BE2C (cell line): ENCODE measurements around the gene VPS51.

Experiments
- DNase-seq: peaks from one replicate; pipeline ENCODE4 v3.0.0-alpha.2; 2020
- H3K27me3 ChIP-seq: fragments of 250-450 bp; sonication (Bioruptor Pico); 2 replicates; pipeline ENCODE4 v1.5.1; 2020; ENCODE audit warnings: mild to moderate bottlenecking
- H3K36me3 ChIP-seq: fragments of 250-450 bp; sonication (Bioruptor Pico); 2 replicates; pipeline ENCODE4 v1.5.1; 2020; ENCODE audit warnings: mild to moderate bottlenecking
- H3K4me1 ChIP-seq: fragments of 250-450 bp; sonication (Bioruptor Pico); 2 replicates; pipeline ENCODE4 v1.5.1; 2020
- H3K4me3 ChIP-seq: 2 replicates; pipeline ENCODE4 v1.5.1; 2011; ENCODE audit warnings: low read depth, low read length
- H3K9me3 ChIP-seq: fragments of 250-450 bp; sonication (Bioruptor Pico); 2 replicates; pipeline ENCODE4 v1.5.1; 2020
- CTCF ChIP-seq: IDR thresholded peaks from 2 replicates; pipeline ENCODE4 v1.5.1; 2012; ENCODE audit warnings: mild to moderate bottlenecking, low read depth, low read length

The VPS51 gene

GRCh38 chr11:65056999-65057398, 39.0 kb upstream of the VPS51 start:
- no peak overlapping the region for H3K4me3 ChIP-seq
- H3K27me3 ChIP-seq = no peaks in the 10 kb centered on the region
- H3K9me3 ChIP-seq = no peaks in the 10 kb centered on the region
- no peak for TF ChIP-seq CTCF
- DNase-seq = no peak
- no peaks in the 10 kb centered on the region for H3K4me1 ChIP-seq
- no peaks in the 10 kb centered on the region for H3K36me3 ChIP-seq

- Histone ChIP-seq H3K36me3 (no peaks in the 10 kb centered on the region), H3K27me3 (no peaks in the 10 kb centered on the region), H3K4me1 (no peaks in the 10 kb centered on the region), H3K9me3 (no peaks in the 10 kb centered on the region), H3K4me3 (no peak overlapping the region)
- DNase-seq = no peak
- TF ChIP-seq CTCF = no peak
Measured at GRCh38 chr11:65057526-65057925, 38.5 kb upstream of the VPS51 start.

- no peaks in the 10 kb centered on the region for H3K36me3 ChIP-seq
- H3K27me3 ChIP-seq = no peaks in the 10 kb centered on the region
- DNase-seq = no peak
- TF ChIP-seq CTCF = no peak
- no peaks in the 10 kb centered on the region for H3K9me3 ChIP-seq
- H3K4me3 ChIP-seq = no peak overlapping the region
- no peaks in the 10 kb centered on the region for H3K4me1 ChIP-seq
Measured at GRCh38 chr11:65058012-65058411, 38.0 kb upstream of the VPS51 start.

- Histone ChIP-seq H3K4me1 (no peaks in the 10 kb centered on the region), H3K4me3 (no peak within 1 kb of the TSS), H3K27me3 (no peaks in the 10 kb centered on the region), H3K9me3 (no peaks in the 10 kb centered on the region), H3K36me3 (no peaks in the 10 kb centered on the region)
- no peak for DNase-seq
- TF ChIP-seq CTCF = no peak
Measured at GRCh38 chr11:65058419-65059054, 37.5 kb upstream of the VPS51 start, which contains the start of gene NAALADL1. TSS of gene NAALADL1 (minus strand) at chr11:65058553. CDS start at chr11:65058521, 32 bp downstream.

GRCh38 chr11:65059523-65059922, 36.5 kb upstream of the VPS51 start:
- Histone ChIP-seq H3K27me3 (no peaks in the 10 kb centered on the region), H3K4me1 (no peaks in the 10 kb centered on the region), H3K4me3 (no peak overlapping the region), H3K9me3 (no peaks in the 10 kb centered on the region), H3K36me3 (no peaks in the 10 kb centered on the region)
- no peak for DNase-seq
- no peak for TF ChIP-seq CTCF

DNA sequence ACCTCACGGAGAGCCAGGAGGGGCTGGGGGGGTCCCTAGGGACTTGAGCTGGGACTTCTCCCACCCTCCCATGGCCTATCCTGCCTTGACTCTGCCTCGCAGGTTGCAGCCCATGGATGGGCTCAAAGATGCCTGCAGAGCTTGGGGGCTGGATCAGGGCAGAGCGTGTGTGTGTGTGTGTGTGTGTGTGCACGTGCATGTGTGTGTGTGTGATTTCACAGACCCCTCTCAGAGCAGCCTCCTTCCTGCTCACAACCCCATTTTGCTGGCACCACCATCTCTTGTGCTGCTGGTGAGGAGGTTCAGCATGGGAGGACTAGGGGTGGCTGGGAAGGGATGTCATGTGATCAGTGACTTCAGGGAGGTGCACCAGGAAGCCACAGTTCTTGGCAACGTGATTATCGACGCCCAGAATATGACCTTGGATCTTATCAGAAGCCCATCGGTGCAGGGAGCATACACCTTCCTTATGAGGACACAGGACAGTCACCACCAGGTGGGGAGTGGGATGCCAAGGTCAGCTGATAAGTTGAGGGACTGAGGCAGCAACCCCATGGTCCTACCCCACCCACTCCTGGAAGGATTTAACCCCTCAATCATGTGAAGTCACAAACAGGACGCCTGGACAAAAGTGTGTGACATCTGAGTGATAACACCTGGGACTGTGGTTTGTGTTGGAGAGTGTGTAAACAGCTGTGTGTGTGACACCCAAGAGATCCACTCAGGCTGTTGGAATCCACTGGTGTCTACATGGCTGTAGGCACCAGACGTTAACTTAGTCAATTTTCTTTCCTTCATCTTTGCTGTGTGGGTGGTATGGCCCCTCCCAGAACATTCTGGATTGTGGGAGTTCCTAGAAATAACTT, 35.8 kb upstream of the VPS51 start:
- Histone ChIP-seq H3K27me3 (no peaks in the 10 kb centered on the region), H3K9me3 (no peaks in the 10 kb centered on the region), H3K4me1 (no peaks in the 10 kb centered on the region), H3K36me3 (no peaks in the 10 kb centered on the region), H3K4me3 (no peak overlapping the region)
- no peak for DNase-seq
- no peak for TF ChIP-seq CTCF
